Suprapubic skin (tissue), 4 donors: ENCODE results near the gene LACRT.

ENCODE experiments used
- CTCF ChIP-seq, 2 donors: fragments of 200-600 bp in 1 of 2; fragments of 450-650 bp in 1 of 2; sonication (generic) in 1 of 2; IDR thresholded peaks; one replicate each; pipeline ENCODE4 v1.5.1; 2016 to 2019; ENCODE audit warnings: antibody characterized with exemption in 2 of 2, mild to moderate bottlenecking in 1 of 2, moderate library complexity in 1 of 2
- EP300 ChIP-seq: sonication (generic); formaldehyde crosslinking; IDR thresholded peaks from one replicate; pipeline ENCODE4 v1.6.1; 2017; ENCODE audit warnings: antibody characterized with exemption
- POLR2A ChIP-seq, 2 donors: fragments of 450-650 bp; IDR thresholded peaks; one replicate each; pipeline ENCODE4 v1.6.1; 2017; ENCODE audit warnings: antibody characterized with exemption in 2 of 2, mild to moderate bottlenecking in 2 of 2, moderate library complexity in 2 of 2
- POLR2AphosphoS5 ChIP-seq, 3 donors: sonication (generic); formaldehyde crosslinking; IDR thresholded peaks; one replicate each; pipeline ENCODE4 v1.6.1; 2017; ENCODE audit warnings: antibody characterized with exemption in 3 of 3

- TF ChIP-seq CTCF (IDR thresholded peaks at IDR 0.05) (no peak), POLR2A (IDR thresholded peaks at IDR 0.05) (no peak), EP300 (no peak), POLR2AphosphoS5 (IDR thresholded peaks at IDR 0.05) (no peak)
Observed at GRCh38 chr12:54631551-54631950, 3.1 kb downstream of the LACRT start.
